ENCODE measurements around the gene BCCIP. TPM values are rescaled to one million over a fixed set of nuclear protein-coding genes. Genes with fewer than 3 reads are reported as not detected.

The BCCIP gene
- polyA plus RNA-seq, 1 of the 3 experiments (the other 2 are of a cell fraction), result 28.0 TPM

DNA sequence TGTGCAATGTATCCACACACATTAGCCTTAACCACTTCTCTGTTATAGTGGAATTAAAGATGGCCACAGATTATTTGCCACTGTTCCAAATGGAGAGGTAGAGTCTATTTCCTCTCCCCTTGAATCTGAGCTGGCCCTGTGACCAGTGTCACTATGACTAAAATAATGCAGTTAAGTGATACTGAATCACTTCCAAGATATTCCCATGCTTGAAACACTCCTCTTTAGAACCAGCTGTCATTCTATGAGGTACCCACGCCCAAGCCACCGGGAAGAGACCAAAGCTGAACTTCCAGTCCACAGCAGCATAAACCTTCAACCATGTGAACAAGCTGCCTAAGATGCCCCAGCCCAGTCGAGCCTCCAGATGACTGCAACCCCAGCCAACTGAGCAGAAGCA, 59.9 kb downstream of the BCCIP start (continued):
- TF ChIP-seq, protein P1, sequence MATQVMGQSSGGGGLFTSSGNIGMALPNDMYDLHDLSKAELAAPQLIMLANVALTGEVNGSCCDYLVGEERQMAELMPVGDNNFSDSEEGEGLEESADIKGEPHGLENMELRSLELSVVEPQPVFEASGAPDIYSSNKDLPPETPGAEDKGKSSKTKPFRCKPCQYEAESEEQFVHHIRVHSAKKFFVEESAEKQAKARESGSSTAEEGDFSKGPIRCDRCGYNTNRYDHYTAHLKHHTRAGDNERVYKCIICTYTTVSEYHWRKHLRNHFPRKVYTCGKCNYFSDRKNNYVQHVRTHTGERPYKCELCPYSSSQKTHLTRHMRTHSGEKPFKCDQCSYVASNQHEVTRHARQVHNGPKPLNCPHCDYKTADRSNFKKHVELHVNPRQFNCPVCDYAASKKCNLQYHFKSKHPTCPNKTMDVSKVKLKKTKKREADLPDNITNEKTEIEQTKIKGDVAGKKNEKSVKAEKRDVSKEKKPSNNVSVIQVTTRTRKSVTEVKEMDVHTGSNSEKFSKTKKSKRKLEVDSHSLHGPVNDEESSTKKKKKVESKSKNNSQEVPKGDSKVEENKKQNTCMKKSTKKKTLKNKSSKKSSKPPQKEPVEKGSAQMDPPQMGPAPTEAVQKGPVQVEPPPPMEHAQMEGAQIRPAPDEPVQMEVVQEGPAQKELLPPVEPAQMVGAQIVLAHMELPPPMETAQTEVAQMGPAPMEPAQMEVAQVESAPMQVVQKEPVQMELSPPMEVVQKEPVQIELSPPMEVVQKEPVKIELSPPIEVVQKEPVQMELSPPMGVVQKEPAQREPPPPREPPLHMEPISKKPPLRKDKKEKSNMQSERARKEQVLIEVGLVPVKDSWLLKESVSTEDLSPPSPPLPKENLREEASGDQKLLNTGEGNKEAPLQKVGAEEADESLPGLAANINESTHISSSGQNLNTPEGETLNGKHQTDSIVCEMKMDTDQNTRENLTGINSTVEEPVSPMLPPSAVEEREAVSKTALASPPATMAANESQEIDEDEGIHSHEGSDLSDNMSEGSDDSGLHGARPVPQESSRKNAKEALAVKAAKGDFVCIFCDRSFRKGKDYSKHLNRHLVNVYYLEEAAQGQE (IDR thresholded peaks at IDR 0.05; ENCODE audit: low read depth, low read length), result no peak
- TF ChIP-seq, protein P2, sequence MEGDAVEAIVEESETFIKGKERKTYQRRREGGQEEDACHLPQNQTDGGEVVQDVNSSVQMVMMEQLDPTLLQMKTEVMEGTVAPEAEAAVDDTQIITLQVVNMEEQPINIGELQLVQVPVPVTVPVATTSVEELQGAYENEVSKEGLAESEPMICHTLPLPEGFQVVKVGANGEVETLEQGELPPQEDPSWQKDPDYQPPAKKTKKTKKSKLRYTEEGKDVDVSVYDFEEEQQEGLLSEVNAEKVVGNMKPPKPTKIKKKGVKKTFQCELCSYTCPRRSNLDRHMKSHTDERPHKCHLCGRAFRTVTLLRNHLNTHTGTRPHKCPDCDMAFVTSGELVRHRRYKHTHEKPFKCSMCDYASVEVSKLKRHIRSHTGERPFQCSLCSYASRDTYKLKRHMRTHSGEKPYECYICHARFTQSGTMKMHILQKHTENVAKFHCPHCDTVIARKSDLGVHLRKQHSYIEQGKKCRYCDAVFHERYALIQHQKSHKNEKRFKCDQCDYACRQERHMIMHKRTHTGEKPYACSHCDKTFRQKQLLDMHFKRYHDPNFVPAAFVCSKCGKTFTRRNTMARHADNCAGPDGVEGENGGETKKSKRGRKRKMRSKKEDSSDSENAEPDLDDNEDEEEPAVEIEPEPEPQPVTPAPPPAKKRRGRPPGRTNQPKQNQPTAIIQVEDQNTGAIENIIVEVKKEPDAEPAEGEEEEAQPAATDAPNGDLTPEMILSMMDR (IDR thresholded peaks at IDR 0.05), result no peak
- no peak for TF ChIP-seq FOSL2 (IDR thresholded peaks at IDR 0.05; ENCODE audit: borderline replicate concordance, low read depth)
- TF ChIP-seq FOXM1 (IDR thresholded peaks at IDR 0.05; ENCODE audit: low read depth), result no peak
- TF ChIP-seq, protein P3, sequence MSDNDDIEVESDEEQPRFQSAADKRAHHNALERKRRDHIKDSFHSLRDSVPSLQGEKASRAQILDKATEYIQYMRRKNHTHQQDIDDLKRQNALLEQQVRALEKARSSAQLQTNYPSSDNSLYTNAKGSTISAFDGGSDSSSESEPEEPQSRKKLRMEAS (IDR thresholded peaks at IDR 0.05; ENCODE audit: low read depth), result no peak
- TF ChIP-seq GABPA (IDR thresholded peaks at IDR 0.05; ENCODE audit: low read depth), result no peak
- no peak for TF ChIP-seq RAD21 (IDR thresholded peaks at IDR 0.05; ENCODE audit: low read length)
- TF ChIP-seq RFX5 (IDR thresholded peaks at IDR 0.05; ENCODE audit: low read length), result no peak
- TF ChIP-seq EP300 (IDR thresholded peaks at IDR 0.05; ENCODE audit: borderline replicate concordance in 1 of 2, low read depth in 1 of 2, low read length in 1 of 2), result no peak

Small RNA genes lying within 50 kb of the gene (small RNA-seq; reads per million reads assigned to genes)
- 0 to 4.7 (median 2.2) reads per million in 7 experiments for gene MIR4484
- 0 reads per million in 7 experiments for gene RF00017

Other genes with a start within 250 kb of the BCCIP start
- not detected in 2 replicates for gene TEX36, start 140.4 kb upstream of the BCCIP start, polyA plus RNA-seq (2012; rRNA removed)
- gene EDRF1, start 103.8 kb upstream of the BCCIP start, polyA plus RNA-seq (2012; rRNA removed), result 19.2 and 27.4 TPM in 2 replicates
- 0.02 TPM in 1 of 2 replicates, not detected in the other for gene MMP21, start 47.7 kb upstream of the BCCIP start, polyA plus RNA-seq (2012; rRNA removed)
- gene UROS, start 288 bp upstream of the BCCIP start, polyA plus RNA-seq (2012; rRNA removed), result 49.2 and 51.2 TPM in 2 replicates
- 16.8 and 21.8 TPM in 2 replicates for gene DHX32, start 57.7 kb downstream of the BCCIP start, polyA plus RNA-seq (2012; rRNA removed)
- 12.3 and 13.6 TPM in 2 replicates for gene FANK1, start 73.0 kb downstream of the BCCIP start, polyA plus RNA-seq (2012; rRNA removed)